Measurements from ENCODE around the gene ISLR2. TPM values are rescaled to one million over a fixed set of nuclear protein-coding genes. Genes with fewer than 3 reads are reported as not detected.

The ISLR2 gene
- total RNA-seq, 1 experiment from 2014 or later = 0.64 TPM

GRCh38 chr15:74175271-74176191, 45.1 kb downstream of the ISLR2 start:
- ChIA-PET POLR2A (ENCODE audit: low non-redundant PET) (no interaction called here), CTCF (interaction anchor here (1.4 kb wide), 1 partner anchor 132 kb away, joined by 6 read pairs; no protein-coding TSS in a partner anchor)
- Histone ChIP-seq H3K36me3 (ENCODE audit: insufficient read depth, low read length, poor library complexity, severe bottlenecking) (no peaks in the 10 kb centered on the region), H3K4me1 (ENCODE audit: insufficient read depth, low read length, poor library complexity, severe bottlenecking) (peaks cover 26% of the 10 kb centered on the region), H3K4me3 (ENCODE audit: low read depth, low read length, poor library complexity, severe bottlenecking) (no peak overlapping the region), H3K27me3 (replicated peaks; ENCODE audit: insufficient read depth, low read depth, low read length, poor library complexity) (no peaks in the 10 kb centered on the region), H3K9me3 (ENCODE audit: low read depth, low read length, poor library complexity, severe bottlenecking) (no peaks in the 10 kb centered on the region), H3K27ac (ENCODE audit: low read depth, low read length, poor library complexity, severe bottlenecking) (no peak overlapping the region)
- BruUV-seq (replicated peaks) = no TSS peak
- no peak for DNase-seq (ENCODE audit: low spot score)
- intact Hi-C loops (cut with micrococcal nuclease; ENCODE audit: unreplicated experiment) = no loop called here
- TF ChIP-seq, protein P1, sequence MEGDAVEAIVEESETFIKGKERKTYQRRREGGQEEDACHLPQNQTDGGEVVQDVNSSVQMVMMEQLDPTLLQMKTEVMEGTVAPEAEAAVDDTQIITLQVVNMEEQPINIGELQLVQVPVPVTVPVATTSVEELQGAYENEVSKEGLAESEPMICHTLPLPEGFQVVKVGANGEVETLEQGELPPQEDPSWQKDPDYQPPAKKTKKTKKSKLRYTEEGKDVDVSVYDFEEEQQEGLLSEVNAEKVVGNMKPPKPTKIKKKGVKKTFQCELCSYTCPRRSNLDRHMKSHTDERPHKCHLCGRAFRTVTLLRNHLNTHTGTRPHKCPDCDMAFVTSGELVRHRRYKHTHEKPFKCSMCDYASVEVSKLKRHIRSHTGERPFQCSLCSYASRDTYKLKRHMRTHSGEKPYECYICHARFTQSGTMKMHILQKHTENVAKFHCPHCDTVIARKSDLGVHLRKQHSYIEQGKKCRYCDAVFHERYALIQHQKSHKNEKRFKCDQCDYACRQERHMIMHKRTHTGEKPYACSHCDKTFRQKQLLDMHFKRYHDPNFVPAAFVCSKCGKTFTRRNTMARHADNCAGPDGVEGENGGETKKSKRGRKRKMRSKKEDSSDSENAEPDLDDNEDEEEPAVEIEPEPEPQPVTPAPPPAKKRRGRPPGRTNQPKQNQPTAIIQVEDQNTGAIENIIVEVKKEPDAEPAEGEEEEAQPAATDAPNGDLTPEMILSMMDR (conservative IDR thresholded peaks at IDR 0.05; ENCODE audit: low read depth, low read length) = no peak
- no peak for TF ChIP-seq EZH2 (IDR thresholded peaks at IDR 0.05; ENCODE audit: borderline replicate concordance, low read depth, low read length, poor library complexity, severe bottlenecking)

DNA sequence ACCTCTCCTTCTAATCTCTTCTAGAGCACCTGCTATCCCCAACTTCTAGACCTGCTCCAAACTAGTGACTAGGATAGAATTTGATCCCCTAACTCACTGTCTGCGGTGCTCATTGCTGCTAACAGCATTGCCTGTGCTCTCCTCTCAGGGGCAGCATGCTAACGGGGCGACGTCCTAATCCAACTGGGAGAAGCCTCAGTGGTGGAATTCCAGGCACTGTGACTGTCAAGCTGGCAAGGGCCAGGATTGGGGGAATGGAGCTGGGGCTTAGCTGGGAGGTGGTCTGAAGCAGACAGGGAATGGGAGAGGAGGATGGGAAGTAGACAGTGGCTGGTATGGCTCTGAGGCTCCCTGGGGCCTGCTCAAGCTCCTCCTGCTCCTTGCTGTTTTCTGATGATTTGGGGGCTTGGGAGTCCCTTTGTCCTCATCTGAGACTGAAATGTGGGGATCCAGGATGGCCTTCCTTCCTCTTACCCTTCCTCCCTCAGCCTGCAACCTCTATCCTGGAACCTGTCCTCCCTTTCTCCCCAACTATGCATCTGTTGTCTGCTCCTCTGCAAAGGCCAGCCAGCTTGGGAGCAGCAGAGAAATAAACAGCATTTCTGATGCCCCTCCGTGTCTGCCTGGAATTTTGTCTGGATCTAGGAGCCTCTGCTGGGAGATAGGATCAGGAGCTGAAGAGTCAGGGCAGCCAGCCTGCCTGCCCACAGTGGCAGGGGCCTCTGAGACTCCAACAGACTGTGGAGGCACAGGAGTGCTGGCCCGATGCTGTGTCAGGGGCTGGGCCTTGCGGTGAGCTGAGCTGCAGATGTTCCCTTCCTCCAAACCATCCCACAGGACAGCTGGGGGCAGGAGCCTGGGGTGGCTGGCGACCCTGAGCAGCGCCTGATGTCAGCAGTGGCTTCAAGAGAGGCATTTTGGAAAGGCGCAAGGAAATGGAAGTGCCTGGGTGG, 46.2 kb downstream of the ISLR2 start:
- no peak overlapping the region for H3K4me3 ChIP-seq (ENCODE audit: low read depth, low read length, poor library complexity, severe bottlenecking)
- H3K27me3 ChIP-seq (replicated peaks; ENCODE audit: insufficient read depth, low read depth, low read length, poor library complexity) = no peaks in the 10 kb centered on the region
- POLR2A ChIA-PET (ENCODE audit: low non-redundant PET) = no interaction called here
- H3K4me1 ChIP-seq (ENCODE audit: insufficient read depth, low read length, poor library complexity, severe bottlenecking) = peaks cover 26% of the 10 kb centered on the region
- DNase-seq (ENCODE audit: low spot score) = no peak
- H3K27ac ChIP-seq (ENCODE audit: low read depth, low read length, poor library complexity, severe bottlenecking) = no peak overlapping the region
- H3K9me3 ChIP-seq (ENCODE audit: low read depth, low read length, poor library complexity, severe bottlenecking) = no peaks in the 10 kb centered on the region
- BruUV-seq (replicated peaks) = no TSS peak
- H3K36me3 ChIP-seq (ENCODE audit: insufficient read depth, low read length, poor library complexity, severe bottlenecking) = no peaks in the 10 kb centered on the region
- TF ChIP-seq, protein P1 (conservative IDR thresholded peaks at IDR 0.05; ENCODE audit: low read depth, low read length) = no peak
- CTCF ChIA-PET = interaction anchor here (0.6 kb wide), 1 partner anchor 11 kb away, joined by 3 read pairs; no protein-coding TSS in a partner anchor
- intact Hi-C loops (cut with micrococcal nuclease; ENCODE audit: unreplicated experiment) = no loop called here

DNA sequence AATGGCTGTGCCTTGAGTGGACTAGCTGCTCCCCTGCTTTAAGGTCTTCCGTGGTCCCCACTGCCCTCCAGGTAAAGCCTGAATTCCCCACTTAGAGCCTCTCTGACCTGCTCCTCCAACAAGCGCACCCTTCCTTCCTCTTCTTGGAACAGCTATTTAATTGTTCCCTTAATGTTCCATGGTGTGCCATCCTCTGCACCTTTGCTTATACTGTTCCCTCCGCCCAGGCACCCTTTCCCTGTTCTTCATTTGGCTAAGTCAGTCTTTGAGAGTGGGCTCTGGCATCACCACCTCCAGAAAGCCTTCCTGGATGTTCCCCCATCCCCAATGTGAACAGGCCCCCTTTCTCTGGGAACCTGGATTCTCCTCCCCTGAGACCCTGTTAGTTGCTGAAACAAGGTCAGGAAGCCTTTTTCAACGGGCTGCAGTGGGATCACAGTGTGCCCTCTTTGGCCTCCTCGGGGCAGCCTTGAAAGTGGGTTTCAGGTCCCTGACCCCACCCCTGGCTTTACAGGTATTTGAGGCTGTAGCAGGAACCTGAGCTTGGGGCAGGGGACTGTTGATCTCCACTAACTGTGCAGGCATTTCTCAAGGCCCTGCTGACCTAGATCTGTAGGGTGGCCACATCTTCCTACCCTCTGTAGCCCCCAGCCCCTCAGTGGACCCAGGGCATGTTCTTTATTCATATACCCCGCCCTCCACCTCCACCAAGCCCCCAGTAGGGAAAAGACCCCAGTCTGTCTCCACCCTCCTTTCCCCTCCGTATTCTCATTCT, 48.1 kb downstream of the ISLR2 start:
- no peaks in the 10 kb centered on the region for H3K36me3 ChIP-seq (ENCODE audit: insufficient read depth, low read length, poor library complexity, severe bottlenecking)
- H3K4me3 ChIP-seq (ENCODE audit: low read depth, low read length, poor library complexity, severe bottlenecking) = no peak overlapping the region
- H3K27ac ChIP-seq (ENCODE audit: low read depth, low read length, poor library complexity, severe bottlenecking) = no peak overlapping the region
- intact Hi-C loops (cut with micrococcal nuclease; ENCODE audit: unreplicated experiment) = no loop called here
- H3K4me1 ChIP-seq (ENCODE audit: insufficient read depth, low read length, poor library complexity, severe bottlenecking) = peaks cover 16% of the 10 kb centered on the region
- ChIA-PET CTCF (no interaction called here), POLR2A (ENCODE audit: low non-redundant PET) (no interaction called here)
- BruUV-seq (replicated peaks) = no TSS peak
- no peaks in the 10 kb centered on the region for H3K27me3 ChIP-seq (replicated peaks; ENCODE audit: insufficient read depth, low read depth, low read length, poor library complexity)
- no peak for TF ChIP-seq EZH2 (IDR thresholded peaks at IDR 0.05; ENCODE audit: borderline replicate concordance, low read depth, low read length, poor library complexity, severe bottlenecking)
- TF ChIP-seq, protein P1 (conservative IDR thresholded peaks at IDR 0.05; ENCODE audit: low read depth, low read length) = no peak
- DNase-seq (ENCODE audit: low spot score) = no peak
- no peaks in the 10 kb centered on the region for H3K9me3 ChIP-seq (ENCODE audit: low read depth, low read length, poor library complexity, severe bottlenecking)
